Esophagus squamous epithelium (tissue), 4 donors: ENCODE results near the gene JUND.

Source experiments
- POLR2A ChIP-seq, 4 donors: fragments of 450-650 bp; IDR thresholded peaks; one replicate each; pipeline ENCODE4 v1.6.1; 2017; ENCODE audit warnings: antibody characterized with exemption in 4 of 4, mild to moderate bottlenecking in 4 of 4, moderate library complexity in 3 of 4
- TF ChIP-seq, protein P1 (sequence below), 6 experiments: fragments of 450-650 bp in 4 of 6; fragments of 200-600 bp in 2 of 6; sonication (generic) in 2 of 6; IDR thresholded peaks; one replicate each; pipeline ENCODE4 v1.5.1; 2016 to 2019; ENCODE audit warnings: antibody characterized with exemption in 6 of 6, mild to moderate bottlenecking in 4 of 6, moderate library complexity in 4 of 6

GRCh38 chr19:18230941-18231734 lies 50.3 kb downstream of the JUND start:
- TF ChIP-seq, protein P1, sequence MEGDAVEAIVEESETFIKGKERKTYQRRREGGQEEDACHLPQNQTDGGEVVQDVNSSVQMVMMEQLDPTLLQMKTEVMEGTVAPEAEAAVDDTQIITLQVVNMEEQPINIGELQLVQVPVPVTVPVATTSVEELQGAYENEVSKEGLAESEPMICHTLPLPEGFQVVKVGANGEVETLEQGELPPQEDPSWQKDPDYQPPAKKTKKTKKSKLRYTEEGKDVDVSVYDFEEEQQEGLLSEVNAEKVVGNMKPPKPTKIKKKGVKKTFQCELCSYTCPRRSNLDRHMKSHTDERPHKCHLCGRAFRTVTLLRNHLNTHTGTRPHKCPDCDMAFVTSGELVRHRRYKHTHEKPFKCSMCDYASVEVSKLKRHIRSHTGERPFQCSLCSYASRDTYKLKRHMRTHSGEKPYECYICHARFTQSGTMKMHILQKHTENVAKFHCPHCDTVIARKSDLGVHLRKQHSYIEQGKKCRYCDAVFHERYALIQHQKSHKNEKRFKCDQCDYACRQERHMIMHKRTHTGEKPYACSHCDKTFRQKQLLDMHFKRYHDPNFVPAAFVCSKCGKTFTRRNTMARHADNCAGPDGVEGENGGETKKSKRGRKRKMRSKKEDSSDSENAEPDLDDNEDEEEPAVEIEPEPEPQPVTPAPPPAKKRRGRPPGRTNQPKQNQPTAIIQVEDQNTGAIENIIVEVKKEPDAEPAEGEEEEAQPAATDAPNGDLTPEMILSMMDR (IDR thresholded peaks at IDR 0.05): no peak
- TF ChIP-seq POLR2A (IDR thresholded peaks at IDR 0.05): no peak
